Mesendoderm (in vitro differentiated cells): Measurements from ENCODE around the gene CAB39L.
A peak's percentile ranks its signal among the peaks of the same experiment; 100 is the strongest.

Experiments used
- DNase-seq: peaks from one replicate; pipeline ENCODE4 v3.0.0; 2013
- H2AK5ac ChIP-seq: 2 replicates; pipeline ENCODE4 v1.6.1; 2013; ENCODE audit warnings: low read length, inconsistent platforms
- H2BK120ac ChIP-seq: 2 replicates; pipeline ENCODE4 v1.6.1; 2013; ENCODE audit warnings: low read depth, mild to moderate bottlenecking, low read length, moderate library complexity, mixed read lengths
- H2BK15ac ChIP-seq: replicated peaks from 2 replicates; pipeline ENCODE4 v1.6.1; 2013; ENCODE audit warnings: low read depth, mild to moderate bottlenecking, moderate library complexity
- H2BK5ac ChIP-seq: 2 replicates; pipeline ENCODE4 v1.6.1; 2013; ENCODE audit warnings: low read length, inconsistent platforms
- H3K18ac ChIP-seq: 2 replicates; pipeline ENCODE4 v1.6.1; 2013; ENCODE audit warnings: mild to moderate bottlenecking, low read length, mixed read lengths
- H3K23ac ChIP-seq: one replicate; pipeline ENCODE4 v1.6.1; 2013; ENCODE audit warnings: low read length
- H3K27ac ChIP-seq: 2 replicates; pipeline ENCODE4 v1.5.1; 2013; ENCODE audit warnings: low read depth, mild to moderate bottlenecking, inconsistent platforms, low read length, moderate library complexity
- H3K27me3 ChIP-seq: 2 replicates; pipeline ENCODE4 v1.6.1; 2013; ENCODE audit warnings: low read length, control low read depth, mild to moderate bottlenecking, inconsistent platforms; ENCODE audit not compliant: insufficient read depth, poor library complexity
- H3K36me3 ChIP-seq: 2 replicates; pipeline ENCODE4 v1.6.1; 2013; ENCODE audit warnings: low read length, inconsistent platforms; ENCODE audit not compliant: control insufficient read depth, insufficient read depth
- H3K4ac ChIP-seq: one replicate; pipeline ENCODE4 v1.6.1; 2013; ENCODE audit warnings: low read depth, mild to moderate bottlenecking, low read length, moderate library complexity
- H3K4me1 ChIP-seq: 2 replicates; pipeline ENCODE4 v1.6.1; 2013; ENCODE audit warnings: low read depth, low read length, inconsistent platforms; ENCODE audit not compliant: control insufficient read depth
- H3K4me2 ChIP-seq: 2 replicates; pipeline ENCODE4 v1.6.1; 2013; ENCODE audit warnings: low read length
- H3K4me3 ChIP-seq: 2 replicates; pipeline ENCODE4 v1.5.1; 2013; ENCODE audit warnings: mild to moderate bottlenecking, low read length
- H3K56ac ChIP-seq: one replicate; pipeline ENCODE4 v1.6.1; 2013; ENCODE audit warnings: low read length
- H3K79me1 ChIP-seq: 2 replicates; pipeline ENCODE4 v1.6.1; 2013; ENCODE audit warnings: low read length, inconsistent platforms
- H3K79me2 ChIP-seq: 2 replicates; pipeline ENCODE4 v1.6.1; 2013; ENCODE audit warnings: mild to moderate bottlenecking, low read length; ENCODE audit not compliant: control insufficient read depth, insufficient read depth
- H3K9ac ChIP-seq: 2 replicates; pipeline ENCODE4 v1.6.1; 2013; ENCODE audit warnings: low read length, inconsistent platforms
- H4K5ac ChIP-seq: one replicate; pipeline ENCODE4 v1.6.1; 2013; ENCODE audit warnings: low read length
- H4K8ac ChIP-seq: one replicate; pipeline ENCODE4 v1.6.1; 2013; ENCODE audit warnings: low read depth, mild to moderate bottlenecking, control low read depth, low read length, moderate library complexity
- WGBS: extraction: QIAGEN DNeasy Blood & Tissue Kit; methylation state at CpG from one replicate; pipeline ENCODE4 v1.1.7; 2013; ENCODE audit warnings: low lambda C conversion rate, missing lambda C conversion rate; ENCODE audit not compliant: insufficient coverage; ENCODE audit errors: extremely low coverage; 5-methylcytosine and 5-hydroxymethylcytosine counted together

Gene CAB39L

DNA sequence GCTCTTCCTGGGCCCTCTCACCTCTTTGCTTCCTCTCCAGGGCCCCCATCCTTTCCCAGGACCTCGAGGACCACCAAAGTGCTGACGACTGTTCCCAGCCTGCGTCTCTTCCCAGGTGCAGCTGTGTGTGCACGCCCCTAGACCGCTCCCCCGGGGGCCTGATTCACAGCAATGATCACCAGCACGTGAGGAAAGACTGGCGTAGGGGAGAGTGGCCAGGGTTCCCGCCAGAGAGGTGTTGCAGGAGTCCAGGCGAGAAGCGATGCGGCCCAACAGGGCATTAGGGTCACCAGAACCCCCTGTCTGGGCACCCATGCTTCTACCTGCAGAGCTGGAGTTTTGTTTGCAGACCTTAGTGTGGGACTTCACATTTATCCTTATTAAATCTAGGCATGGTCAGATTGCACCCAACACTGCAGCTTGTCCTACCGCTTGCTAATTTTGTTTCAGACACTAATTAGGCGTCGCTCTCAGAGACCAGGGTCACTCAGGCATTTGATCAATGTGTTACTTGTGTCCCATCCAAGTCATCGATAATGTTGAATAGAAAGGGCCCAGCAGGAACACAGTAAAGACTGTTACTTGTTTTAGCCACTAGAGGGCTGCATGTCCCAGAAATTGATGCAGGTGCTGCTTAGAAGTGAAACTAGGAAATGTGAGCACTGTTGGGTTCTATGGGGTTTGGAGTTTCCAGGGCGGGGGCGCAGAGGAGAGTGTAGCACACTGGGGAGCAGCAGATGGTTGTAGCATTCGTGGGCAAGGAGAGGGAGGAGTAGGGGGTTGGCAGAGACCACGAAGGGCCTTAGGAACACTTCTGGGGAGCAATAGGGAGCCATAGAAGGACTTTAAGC, 142.9 kb downstream of the CAB39L start:
- no peak overlapping the region for H4K8ac ChIP-seq
- H2BK5ac ChIP-seq: no peak overlapping the region
- no peaks in the 10 kb centered on the region for H3K27me3 ChIP-seq
- no peak overlapping the region for H3K27ac ChIP-seq
- no peak overlapping the region for H3K4me2 ChIP-seq
- no CpG with 5 or more reads among the region's 20 CpGs for WGBS
- H3K4ac ChIP-seq: no peak overlapping the region
- no peak overlapping the region for H3K9ac ChIP-seq
- H3K36me3 ChIP-seq: no peaks in the 10 kb centered on the region
- H3K18ac ChIP-seq: no peak overlapping the region
- H3K79me2 ChIP-seq: no peaks in the 10 kb centered on the region
- no peak overlapping the region for H4K5ac ChIP-seq
- H2AK5ac ChIP-seq: no peak overlapping the region
- no peak overlapping the region for H3K23ac ChIP-seq
- H3K56ac ChIP-seq: no peak overlapping the region
- H2BK120ac ChIP-seq: no peak overlapping the region
- H3K4me3 ChIP-seq: no peak overlapping the region
- H3K79me1 ChIP-seq: no peaks in the 10 kb centered on the region
- DNase-seq: peak; percentile 74
- no peaks in the 10 kb centered on the region for H3K4me1 ChIP-seq
- H2BK15ac ChIP-seq: no peak overlapping the region

- H2BK15ac ChIP-seq: no peak overlapping the region
- no peaks in the 10 kb centered on the region for H3K4me1 ChIP-seq
- no peaks in the 10 kb centered on the region for H3K79me2 ChIP-seq
- no peak overlapping the region for H3K4me3 ChIP-seq
- no peak overlapping the region for H4K5ac ChIP-seq
- no peaks in the 10 kb centered on the region for H3K36me3 ChIP-seq
- no CpG with 5 or more reads among the region's 5 CpGs for WGBS
- no peak overlapping the region for H3K23ac ChIP-seq
- no peak overlapping the region for H2BK5ac ChIP-seq
- H3K79me1 ChIP-seq: no peaks in the 10 kb centered on the region
- no peak overlapping the region for H3K56ac ChIP-seq
- no peak overlapping the region for H3K27ac ChIP-seq
- no peak overlapping the region for H3K4ac ChIP-seq
- H3K27me3 ChIP-seq: no peaks in the 10 kb centered on the region
- no peak overlapping the region for H2AK5ac ChIP-seq
- no peak overlapping the region for H3K18ac ChIP-seq
- DNase-seq: no peak
- no peak overlapping the region for H2BK120ac ChIP-seq
- no peak overlapping the region for H3K4me2 ChIP-seq
- no peak overlapping the region for H4K8ac ChIP-seq
- H3K9ac ChIP-seq: no peak overlapping the region
Observed at GRCh38 chr13:49300276-49300675, 143.6 kb downstream of the CAB39L start.

DNA sequence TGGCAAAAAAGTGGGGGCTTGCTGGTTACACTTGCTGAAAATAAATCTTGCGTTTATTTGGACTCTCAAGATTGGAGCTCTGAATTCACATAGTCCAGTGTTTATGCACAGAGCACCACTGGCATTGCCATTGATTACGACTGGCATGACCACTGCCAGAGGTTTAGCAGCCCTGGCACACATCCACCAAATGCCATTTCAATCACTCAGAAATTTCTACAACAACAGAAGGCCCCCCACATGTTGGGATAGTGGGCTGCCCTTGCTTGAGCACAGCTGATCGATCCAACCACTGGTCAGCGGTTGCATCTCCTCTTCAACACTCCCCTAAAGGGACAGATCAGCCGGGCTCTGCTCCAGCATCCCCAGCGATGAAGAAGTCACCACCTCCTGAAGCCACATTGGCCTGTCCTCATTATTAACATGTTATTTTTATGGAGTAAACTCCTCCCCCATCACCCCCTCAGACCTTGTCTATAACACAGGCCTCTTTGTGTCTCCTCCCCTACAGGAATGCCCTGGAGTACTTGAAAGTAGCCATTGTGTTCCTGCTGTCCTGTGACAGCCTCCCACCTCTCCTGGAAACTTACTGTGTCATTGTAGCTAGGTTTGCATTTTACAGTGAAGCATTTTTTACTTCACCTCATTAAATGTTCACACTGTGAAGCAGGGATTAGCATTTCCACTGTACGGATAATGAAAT, 144.8 kb downstream of the CAB39L start:
- no peaks in the 10 kb centered on the region for H3K36me3 ChIP-seq

GRCh38 chr13:49298416-49298815, 145.4 kb downstream of the CAB39L start:
- no peak overlapping the region for H2BK120ac ChIP-seq
- no peaks in the 10 kb centered on the region for H3K36me3 ChIP-seq
- H3K4ac ChIP-seq: no peak overlapping the region
- H3K4me2 ChIP-seq: no peak overlapping the region
- no peak for DNase-seq
- no peaks in the 10 kb centered on the region for H3K4me1 ChIP-seq
- no peak overlapping the region for H3K27ac ChIP-seq
- no peak overlapping the region for H2BK5ac ChIP-seq
- no peak overlapping the region for H3K4me3 ChIP-seq
- no peak overlapping the region for H4K5ac ChIP-seq
- no peak overlapping the region for H3K9ac ChIP-seq
- H3K79me1 ChIP-seq: no peaks in the 10 kb centered on the region
- no peaks in the 10 kb centered on the region for H3K27me3 ChIP-seq
- no peak overlapping the region for H3K56ac ChIP-seq
- H2BK15ac ChIP-seq: no peak overlapping the region
- H4K8ac ChIP-seq: no peak overlapping the region
- H3K79me2 ChIP-seq: no peaks in the 10 kb centered on the region
- no peak overlapping the region for H2AK5ac ChIP-seq
- no peak overlapping the region for H3K18ac ChIP-seq
- H3K23ac ChIP-seq: no peak overlapping the region

More for the DNA sequence above, 144.8 kb downstream of the CAB39L start:
- no peak overlapping the region for H2BK15ac ChIP-seq
- DNase-seq: peak; percentile 46
- no peak overlapping the region for H3K9ac ChIP-seq
- H3K79me2 ChIP-seq: no peaks in the 10 kb centered on the region
- no peak overlapping the region for H3K4me3 ChIP-seq
- no peak overlapping the region for H2AK5ac ChIP-seq
- no peak overlapping the region for H2BK120ac ChIP-seq
- no CpG with 5 or more reads among the region's 7 CpGs for WGBS
- no peak overlapping the region for H4K8ac ChIP-seq
- H4K5ac ChIP-seq: no peak overlapping the region
- H3K23ac ChIP-seq: no peak overlapping the region
- no peak overlapping the region for H3K27ac ChIP-seq
- no peaks in the 10 kb centered on the region for H3K79me1 ChIP-seq
- H3K4me2 ChIP-seq: no peak overlapping the region
- no peak overlapping the region for H3K18ac ChIP-seq
- H2BK5ac ChIP-seq: no peak overlapping the region
- no peaks in the 10 kb centered on the region for H3K4me1 ChIP-seq
- H3K27me3 ChIP-seq: no peaks in the 10 kb centered on the region
- H3K4ac ChIP-seq: no peak overlapping the region
- H3K56ac ChIP-seq: no peak overlapping the region

- Histone ChIP-seq H4K5ac (no peak overlapping the region), H3K18ac (no peak overlapping the region), H3K79me2 (no peaks in the 10 kb centered on the region), H3K4ac (no peak overlapping the region), H3K4me1 (no peaks in the 10 kb centered on the region), H3K4me2 (no peak overlapping the region), H2BK120ac (no peak overlapping the region), H4K8ac (no peak overlapping the region), H3K27me3 (no peaks in the 10 kb centered on the region), H3K23ac (no peak overlapping the region), H3K56ac (no peak overlapping the region), H3K36me3 (no peaks in the 10 kb centered on the region), H3K4me3 (no peak overlapping the region), H2BK15ac (no peak overlapping the region), H2AK5ac (no peak overlapping the region), H3K79me1 (no peaks in the 10 kb centered on the region), H3K27ac (no peak overlapping the region), H3K9ac (no peak overlapping the region), H2BK5ac (no peak overlapping the region)
- WGBS: no CpG with 5 or more reads among the region's 4 CpGs
- DNase-seq: no peak
Observed at GRCh38 chr13:49297338-49297737, 146.5 kb downstream of the CAB39L start.
